ENCODE measurements around the gene SHC4.

Gene SHC4, protein sequence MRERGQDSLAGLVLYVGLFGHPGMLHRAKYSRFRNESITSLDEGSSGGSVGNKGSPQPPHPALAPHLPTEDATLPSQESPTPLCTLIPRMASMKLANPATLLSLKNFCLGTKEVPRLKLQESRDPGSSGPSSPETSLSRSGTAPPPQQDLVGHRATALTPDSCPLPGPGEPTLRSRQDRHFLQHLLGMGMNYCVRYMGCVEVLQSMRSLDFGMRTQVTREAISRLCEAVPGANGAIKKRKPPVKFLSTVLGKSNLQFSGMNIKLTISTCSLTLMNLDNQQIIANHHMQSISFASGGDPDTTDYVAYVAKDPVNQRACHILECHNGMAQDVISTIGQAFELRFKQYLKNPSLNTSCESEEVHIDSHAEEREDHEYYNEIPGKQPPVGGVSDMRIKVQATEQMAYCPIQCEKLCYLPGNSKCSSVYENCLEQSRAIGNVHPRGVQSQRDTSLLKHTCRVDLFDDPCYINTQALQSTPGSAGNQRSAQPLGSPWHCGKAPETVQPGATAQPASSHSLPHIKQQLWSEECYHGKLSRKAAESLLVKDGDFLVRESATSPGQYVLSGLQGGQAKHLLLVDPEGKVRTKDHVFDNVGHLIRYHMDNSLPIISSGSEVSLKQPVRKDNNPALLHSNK

DNA sequence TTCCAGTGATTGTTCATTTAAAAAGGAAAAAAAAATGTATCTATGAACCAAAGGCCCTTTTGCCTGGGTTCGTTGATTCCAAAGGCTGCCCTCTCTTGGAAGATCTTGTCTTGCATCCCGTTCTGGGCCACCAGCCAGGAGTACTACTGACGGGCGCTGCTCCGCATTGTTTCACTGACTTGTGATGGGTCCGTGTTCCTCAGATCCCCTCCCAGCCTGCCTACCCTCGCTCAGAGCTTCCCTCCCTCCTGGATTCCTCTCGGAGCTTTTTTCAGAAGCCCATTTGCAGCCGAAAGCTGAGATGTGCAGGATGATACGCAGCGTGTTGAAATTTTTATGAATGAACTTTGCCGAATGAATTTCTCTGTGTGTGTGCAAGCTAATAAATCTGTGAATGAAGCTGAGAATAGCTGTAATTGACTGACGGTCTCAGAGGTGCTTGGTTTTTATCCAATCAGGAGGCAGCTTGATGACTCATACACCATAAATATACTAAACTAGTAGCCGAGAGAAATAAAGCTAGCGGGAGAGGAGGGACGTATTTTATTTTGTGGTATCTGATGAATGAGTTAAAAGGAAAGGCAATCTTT is at the start of gene SHC4:
Gene SHC4, minus strand, starts transcription at position 396 of the 590 bp plus-strand sequence. CDS start 904 bp downstream, outside the sequence.
- TF ChIP-seq, protein P1, sequence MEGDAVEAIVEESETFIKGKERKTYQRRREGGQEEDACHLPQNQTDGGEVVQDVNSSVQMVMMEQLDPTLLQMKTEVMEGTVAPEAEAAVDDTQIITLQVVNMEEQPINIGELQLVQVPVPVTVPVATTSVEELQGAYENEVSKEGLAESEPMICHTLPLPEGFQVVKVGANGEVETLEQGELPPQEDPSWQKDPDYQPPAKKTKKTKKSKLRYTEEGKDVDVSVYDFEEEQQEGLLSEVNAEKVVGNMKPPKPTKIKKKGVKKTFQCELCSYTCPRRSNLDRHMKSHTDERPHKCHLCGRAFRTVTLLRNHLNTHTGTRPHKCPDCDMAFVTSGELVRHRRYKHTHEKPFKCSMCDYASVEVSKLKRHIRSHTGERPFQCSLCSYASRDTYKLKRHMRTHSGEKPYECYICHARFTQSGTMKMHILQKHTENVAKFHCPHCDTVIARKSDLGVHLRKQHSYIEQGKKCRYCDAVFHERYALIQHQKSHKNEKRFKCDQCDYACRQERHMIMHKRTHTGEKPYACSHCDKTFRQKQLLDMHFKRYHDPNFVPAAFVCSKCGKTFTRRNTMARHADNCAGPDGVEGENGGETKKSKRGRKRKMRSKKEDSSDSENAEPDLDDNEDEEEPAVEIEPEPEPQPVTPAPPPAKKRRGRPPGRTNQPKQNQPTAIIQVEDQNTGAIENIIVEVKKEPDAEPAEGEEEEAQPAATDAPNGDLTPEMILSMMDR (IDR thresholded peaks at IDR 0.05) = no peak
- DNase-seq (ENCODE audit: low spot score) = no peak
- Histone ChIP-seq H3K27ac (peak within 1 kb of the TSS; percentile 65 to 90), H3K4me3 (peak within 1 kb of the TSS; percentile 82)

DNA sequence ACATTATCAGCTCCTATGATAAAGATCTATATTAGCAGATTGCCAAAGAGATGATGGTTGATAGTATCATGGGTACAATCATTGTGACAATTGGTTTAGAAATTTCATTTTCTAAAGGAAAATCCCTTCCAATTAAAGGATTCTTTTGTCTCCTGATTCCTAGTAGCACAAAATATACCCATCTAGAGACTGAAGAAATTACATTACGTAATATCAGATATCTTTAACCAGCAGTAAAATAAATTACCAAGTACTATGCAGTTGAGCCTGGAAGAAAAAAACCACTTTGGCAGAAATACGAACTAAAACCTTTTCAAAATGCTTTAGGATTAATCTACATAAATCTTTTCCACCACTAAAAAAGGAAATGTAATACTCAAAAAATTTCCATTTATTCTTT is 35.6 kb upstream of the SHC4 start:
- TF ChIP-seq, protein P1 (IDR thresholded peaks at IDR 0.05) = no peak
- no peak for DNase-seq (ENCODE audit: low spot score)

DNA sequence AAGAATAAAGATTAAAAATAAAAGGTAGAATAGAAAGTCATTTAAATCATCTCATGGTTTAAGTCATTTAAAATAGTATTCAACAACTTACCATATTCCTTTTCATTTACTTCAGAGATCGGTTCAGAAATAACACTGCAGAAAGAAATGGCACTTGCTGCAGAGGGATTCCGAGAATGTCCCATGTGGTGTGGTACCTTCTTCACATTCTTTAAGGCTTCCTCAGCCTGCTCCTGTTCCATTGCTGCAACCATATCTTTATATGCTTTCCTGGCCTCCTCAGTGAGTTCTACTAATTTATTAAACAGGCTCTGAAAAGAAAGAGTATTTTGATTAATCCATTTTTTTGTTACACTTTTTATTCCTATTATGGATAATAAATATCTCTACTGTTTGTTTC is 32.6 kb upstream of the SHC4 start:
- TF ChIP-seq, protein P1 (IDR thresholded peaks at IDR 0.05) = no peak
- Histone ChIP-seq H3K27ac (no peak overlapping the region), H3K4me3 (no peak overlapping the region)
- no peak for DNase-seq (ENCODE audit: low spot score)

More for the DNA sequence above, 35.6 kb upstream of the SHC4 start:
- H3K27ac ChIP-seq = no peak overlapping the region
- H3K4me3 ChIP-seq = no peak overlapping the region

DNA sequence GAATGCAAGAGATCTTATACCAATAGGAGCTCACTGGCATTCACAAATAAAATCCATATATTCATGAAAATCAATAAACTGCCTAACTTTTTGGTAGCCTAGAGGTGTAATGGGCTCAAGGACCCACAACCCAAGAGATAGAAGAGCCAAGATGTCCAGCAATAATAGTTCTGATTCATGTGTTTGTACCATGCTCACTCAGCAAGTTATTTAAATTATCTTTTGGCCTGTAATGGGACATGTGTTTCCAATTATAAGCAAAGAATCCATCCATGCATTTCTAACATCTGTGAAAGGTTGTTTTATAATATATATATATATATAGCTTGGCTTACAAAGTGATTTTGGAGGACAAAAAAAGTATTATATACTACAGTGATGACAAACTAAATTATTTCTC is 29.7 kb upstream of the SHC4 start:
- TF ChIP-seq, protein P1 (IDR thresholded peaks at IDR 0.05) = no peak

DNA sequence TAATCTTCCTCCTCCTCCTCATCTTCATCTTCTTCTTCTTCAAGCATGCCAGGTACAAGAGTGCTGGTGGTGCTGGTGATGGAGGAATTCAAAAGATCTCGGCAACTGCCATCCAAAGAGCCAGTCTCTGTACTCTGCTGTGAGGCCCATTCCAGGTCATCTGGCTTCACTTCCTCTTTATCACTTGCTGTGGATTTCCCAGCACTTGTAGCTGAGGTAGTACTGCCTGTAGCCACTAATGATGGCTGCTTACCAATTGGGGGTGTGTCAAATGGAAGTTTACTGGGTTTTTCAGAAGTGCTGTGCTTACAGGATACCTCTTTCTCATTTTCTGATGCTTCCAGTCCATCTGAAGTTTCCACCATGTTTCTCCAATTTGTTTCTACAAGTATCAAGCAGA is 28.8 kb upstream of the SHC4 start:
- Histone ChIP-seq H3K4me3 (no peak overlapping the region), H3K27ac (no peak overlapping the region)
- DNase-seq (ENCODE audit: low spot score) = no peak
- TF ChIP-seq, protein P1 (IDR thresholded peaks at IDR 0.05) = no peak

More for the DNA sequence above, 29.7 kb upstream of the SHC4 start:
- H3K4me3 ChIP-seq = no peak overlapping the region
- H3K27ac ChIP-seq = no peak overlapping the region
- no peak for DNase-seq (ENCODE audit: low spot score)

DNA sequence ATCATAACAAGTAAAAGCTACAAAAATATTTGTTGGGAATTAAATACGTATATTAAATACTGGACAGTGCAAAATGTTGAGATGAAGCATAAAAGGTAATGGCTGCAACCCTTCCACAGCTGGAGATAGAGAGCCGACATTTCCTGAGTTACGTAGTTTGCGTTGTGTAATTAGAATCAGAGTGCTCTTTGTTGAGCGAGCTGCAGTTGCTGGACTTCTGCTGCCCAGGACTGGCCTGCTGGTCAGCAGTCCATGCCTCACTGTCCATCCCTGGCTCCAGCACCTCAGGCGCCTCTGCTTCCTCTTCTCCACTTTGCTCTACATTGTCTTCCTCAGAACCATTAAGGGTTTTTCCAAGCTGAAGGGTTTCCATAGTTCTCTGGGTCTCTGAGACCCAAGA is 28.4 kb upstream of the SHC4 start:
- Histone ChIP-seq H3K27ac (no peak overlapping the region), H3K4me3 (no peak overlapping the region)
- TF ChIP-seq, protein P1 (IDR thresholded peaks at IDR 0.05) = no peak
- DNase-seq (ENCODE audit: low spot score) = no peak
